ENCODE data around the gene MKI67.
"Not testable (repeated sequence)": the region's sequence is repeated elsewhere in the genome, so short reads cannot be mapped to it uniquely, and the experiment has no call there.

GRCh38 chr10:128138429-128138828 lies 12.2 kb upstream of the MKI67 start:
- not testable (repeated sequence) for TF ChIP-seq POLR2A, EP300, POLR2AphosphoS5 (IDR thresholded peaks at IDR 0.05)
- TF ChIP-seq, protein P1, sequence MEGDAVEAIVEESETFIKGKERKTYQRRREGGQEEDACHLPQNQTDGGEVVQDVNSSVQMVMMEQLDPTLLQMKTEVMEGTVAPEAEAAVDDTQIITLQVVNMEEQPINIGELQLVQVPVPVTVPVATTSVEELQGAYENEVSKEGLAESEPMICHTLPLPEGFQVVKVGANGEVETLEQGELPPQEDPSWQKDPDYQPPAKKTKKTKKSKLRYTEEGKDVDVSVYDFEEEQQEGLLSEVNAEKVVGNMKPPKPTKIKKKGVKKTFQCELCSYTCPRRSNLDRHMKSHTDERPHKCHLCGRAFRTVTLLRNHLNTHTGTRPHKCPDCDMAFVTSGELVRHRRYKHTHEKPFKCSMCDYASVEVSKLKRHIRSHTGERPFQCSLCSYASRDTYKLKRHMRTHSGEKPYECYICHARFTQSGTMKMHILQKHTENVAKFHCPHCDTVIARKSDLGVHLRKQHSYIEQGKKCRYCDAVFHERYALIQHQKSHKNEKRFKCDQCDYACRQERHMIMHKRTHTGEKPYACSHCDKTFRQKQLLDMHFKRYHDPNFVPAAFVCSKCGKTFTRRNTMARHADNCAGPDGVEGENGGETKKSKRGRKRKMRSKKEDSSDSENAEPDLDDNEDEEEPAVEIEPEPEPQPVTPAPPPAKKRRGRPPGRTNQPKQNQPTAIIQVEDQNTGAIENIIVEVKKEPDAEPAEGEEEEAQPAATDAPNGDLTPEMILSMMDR (IDR thresholded peaks at IDR 0.05) = not testable (repeated sequence)
